Measurements from ENCODE around the gene KNDC1.

KNDC1 gene

GRCh38 chr10:133184591-133185244 lies 24.7 kb downstream of the KNDC1 start:
- no peak for DNase-seq
- in situ Hi-C loops (cut with MboI; ENCODE audit: low pct_unique_long_range_greater_than_20kb, low sequenced_read_pairs): no loop called here

GRCh38 chr10:133185421-133185820 lies 25.4 kb downstream of the KNDC1 start:
- DNase-seq: no peak
- in situ Hi-C loops (cut with MboI; ENCODE audit: low pct_unique_long_range_greater_than_20kb, low sequenced_read_pairs): no loop called here

- in situ Hi-C loops (cut with MboI; ENCODE audit: low pct_unique_long_range_greater_than_20kb, low sequenced_read_pairs): no loop called here
- no peak for DNase-seq
These were observed 25.9 kb downstream of the KNDC1 start for GRCh38 chr10:133185916-133186315.

GRCh38 chr10:133186416-133187090 lies 26.5 kb downstream of the KNDC1 start:
- in situ Hi-C loops (cut with MboI; ENCODE audit: low pct_unique_long_range_greater_than_20kb, low sequenced_read_pairs): no loop called here
- no peak for DNase-seq

- DNase-seq: no peak
- in situ Hi-C loops (cut with MboI; ENCODE audit: low pct_unique_long_range_greater_than_20kb, low sequenced_read_pairs): no loop called here
These were observed 27.3 kb downstream of the KNDC1 start for GRCh38 chr10:133187091-133187905.

- DNase-seq: no peak
- in situ Hi-C loops (cut with MboI; ENCODE audit: low pct_unique_long_range_greater_than_20kb, low sequenced_read_pairs): no loop called here
These were observed 28.1 kb downstream of the KNDC1 start for GRCh38 chr10:133187906-133188681.

- no peak for DNase-seq
- in situ Hi-C loops (cut with MboI; ENCODE audit: low pct_unique_long_range_greater_than_20kb, low sequenced_read_pairs): no loop called here
These were observed 29.2 kb downstream of the KNDC1 start for GRCh38 chr10:133189256-133189655.

- no peak for DNase-seq
- in situ Hi-C loops (cut with MboI; ENCODE audit: low pct_unique_long_range_greater_than_20kb, low sequenced_read_pairs): no loop called here
These were observed 29.7 kb downstream of the KNDC1 start for GRCh38 chr10:133189726-133190125.

- DNase-seq: no peak
- in situ Hi-C loops (cut with MboI; ENCODE audit: low pct_unique_long_range_greater_than_20kb, low sequenced_read_pairs): no loop called here
These were observed 30.2 kb downstream of the KNDC1 start for GRCh38 chr10:133190225-133190624.

GRCh38 chr10:133191651-133192050 lies 31.6 kb downstream of the KNDC1 start:
- DNase-seq: no peak
- in situ Hi-C loops (cut with MboI; ENCODE audit: low pct_unique_long_range_greater_than_20kb, low sequenced_read_pairs): no loop called here

GRCh38 chr10:133194151-133194550 lies 34.1 kb downstream of the KNDC1 start:
- in situ Hi-C loops (cut with MboI; ENCODE audit: low pct_unique_long_range_greater_than_20kb, low sequenced_read_pairs): no loop called here

GRCh38 chr10:133195096-133195495 lies 35.1 kb downstream of the KNDC1 start:
- DNase-seq: no peak
- in situ Hi-C loops (cut with MboI; ENCODE audit: low pct_unique_long_range_greater_than_20kb, low sequenced_read_pairs): no loop called here

More at GRCh38 chr10:133194151-133194550, 34.1 kb downstream of the KNDC1 start:
- no peak for DNase-seq

- in situ Hi-C loops (cut with MboI; ENCODE audit: low pct_unique_long_range_greater_than_20kb, low sequenced_read_pairs): no loop called here
- no peak for DNase-seq
These were observed 35.6 kb downstream of the KNDC1 start for GRCh38 chr10:133195611-133196010.

GRCh38 chr10:133196221-133196915 lies 36.3 kb downstream of the KNDC1 start:
- in situ Hi-C loops (cut with MboI; ENCODE audit: low pct_unique_long_range_greater_than_20kb, low sequenced_read_pairs): no loop called here
- no peak for DNase-seq

- no peak for DNase-seq
- in situ Hi-C loops (cut with MboI; ENCODE audit: low pct_unique_long_range_greater_than_20kb, low sequenced_read_pairs): no loop called here
These were observed 37.1 kb downstream of the KNDC1 start for GRCh38 chr10:133196936-133197758.

GRCh38 chr10:133197786-133198185 lies 37.8 kb downstream of the KNDC1 start:
- in situ Hi-C loops (cut with MboI; ENCODE audit: low pct_unique_long_range_greater_than_20kb, low sequenced_read_pairs): no loop called here
- DNase-seq: no peak

- no peak for DNase-seq
- in situ Hi-C loops (cut with MboI; ENCODE audit: low pct_unique_long_range_greater_than_20kb, low sequenced_read_pairs): no loop called here
These were observed 38.2 kb downstream of the KNDC1 start for GRCh38 chr10:133198206-133198605.

Measured in KBM-7 (cell line).